ENCODE data around the gene LLPH.

The LLPH gene

DNA sequence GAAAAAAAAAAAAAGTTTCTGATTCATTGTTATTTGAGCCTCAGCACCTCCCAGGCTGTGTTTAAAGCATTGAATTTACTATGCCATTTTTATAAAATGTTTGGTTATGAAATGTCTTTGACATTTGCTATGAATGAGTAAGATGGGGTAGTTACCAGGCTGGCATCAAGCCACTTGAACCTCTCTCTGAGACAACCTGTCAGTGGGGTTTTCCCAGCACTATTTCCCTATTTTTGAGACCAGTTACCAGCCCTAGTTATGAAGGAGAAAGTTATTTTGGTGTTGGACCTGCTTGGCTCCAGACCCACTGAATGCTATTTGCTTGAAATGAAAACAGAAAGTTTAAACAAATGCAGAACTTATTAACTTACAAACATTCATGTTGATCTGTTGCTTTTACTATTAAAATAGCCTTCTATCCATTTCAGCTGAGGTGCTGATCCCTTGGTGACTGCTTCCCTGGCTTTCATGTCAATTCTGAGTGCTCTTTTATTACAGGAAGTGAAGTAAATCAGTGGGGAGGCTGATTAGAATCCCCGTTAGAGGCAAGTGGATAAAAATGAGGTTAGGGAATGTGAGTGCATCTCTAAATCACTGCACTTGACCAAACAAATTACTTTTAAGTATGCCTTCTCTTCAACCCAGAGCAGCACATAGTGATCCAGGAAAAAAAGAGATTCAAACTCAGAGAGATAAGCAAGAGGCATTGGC lies 37.8 kb downstream of the LLPH start:
- no peak for DNase-seq (ENCODE audit: low read depth, low spot score)

DNA sequence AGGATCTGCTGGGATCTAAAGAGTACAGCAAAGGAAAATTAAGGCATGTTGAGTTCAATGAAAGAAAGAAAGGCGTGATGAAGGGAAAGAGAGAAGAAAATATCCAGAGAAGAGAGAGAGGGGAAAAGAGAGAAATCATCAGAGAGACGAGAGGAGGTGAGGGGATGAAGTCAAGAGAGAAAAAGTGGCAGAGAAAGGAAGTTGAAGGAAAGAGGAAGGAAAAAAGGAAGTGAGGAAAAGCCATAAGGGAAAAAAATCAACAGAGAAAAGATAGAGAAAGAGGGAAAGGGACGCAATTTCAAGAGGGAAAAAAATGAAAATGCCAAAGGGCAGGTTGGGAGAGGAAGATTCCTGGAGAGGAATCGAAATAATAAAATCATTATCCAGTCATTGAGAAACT lies 40.4 kb downstream of the LLPH start:
- no peak for DNase-seq (ENCODE audit: low read depth, low spot score)

DNA sequence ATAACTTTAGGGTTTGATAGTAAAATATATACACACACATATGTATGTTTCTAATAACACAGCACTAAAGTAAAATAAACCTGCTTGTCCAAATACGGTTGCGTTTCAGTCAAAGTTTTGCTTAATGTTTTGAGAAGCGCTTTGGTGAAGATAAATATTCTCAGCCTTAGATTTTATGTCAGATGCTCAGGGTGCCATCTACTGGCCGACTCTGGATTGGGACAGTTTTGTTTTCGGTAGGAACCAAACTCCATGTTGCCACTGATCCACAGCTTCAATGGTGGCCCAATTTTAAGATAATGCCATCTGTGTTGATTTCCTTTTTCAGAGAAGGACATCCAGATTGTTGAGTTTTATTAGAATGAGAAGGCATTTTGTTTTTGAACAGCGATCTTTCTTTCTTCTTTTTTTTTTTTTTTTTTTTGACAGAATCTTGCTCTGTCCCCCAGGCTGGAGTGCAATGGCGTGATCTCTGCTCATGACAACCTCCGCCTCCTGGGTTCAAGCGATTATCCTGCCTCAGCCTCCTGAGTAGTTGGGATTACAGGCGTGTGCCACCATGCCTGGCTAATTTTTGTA lies 43.1 kb downstream of the LLPH start:
- DNase-seq (ENCODE audit: low read depth, low spot score): peak; percentile 67

DNA sequence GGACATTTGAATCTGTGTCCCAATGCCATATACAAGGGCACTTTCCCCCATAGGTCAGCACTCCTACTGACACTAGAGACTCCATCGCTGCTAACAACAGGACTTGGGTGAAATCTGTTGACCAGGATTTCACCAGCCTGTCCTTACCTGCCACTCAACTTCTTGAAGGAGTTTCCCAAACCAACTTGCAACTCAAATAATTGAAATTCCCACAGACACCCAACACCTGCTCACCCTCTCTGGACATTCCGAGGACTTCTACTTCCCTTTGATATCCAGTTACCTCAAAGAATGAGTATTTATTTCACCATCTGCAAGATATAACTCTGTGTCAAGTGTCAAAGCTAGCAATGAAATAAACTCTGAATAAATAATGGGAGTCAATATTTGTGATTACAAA lies 44.6 kb downstream of the LLPH start:
- DNase-seq (ENCODE audit: low read depth, low spot score): no peak

DNA sequence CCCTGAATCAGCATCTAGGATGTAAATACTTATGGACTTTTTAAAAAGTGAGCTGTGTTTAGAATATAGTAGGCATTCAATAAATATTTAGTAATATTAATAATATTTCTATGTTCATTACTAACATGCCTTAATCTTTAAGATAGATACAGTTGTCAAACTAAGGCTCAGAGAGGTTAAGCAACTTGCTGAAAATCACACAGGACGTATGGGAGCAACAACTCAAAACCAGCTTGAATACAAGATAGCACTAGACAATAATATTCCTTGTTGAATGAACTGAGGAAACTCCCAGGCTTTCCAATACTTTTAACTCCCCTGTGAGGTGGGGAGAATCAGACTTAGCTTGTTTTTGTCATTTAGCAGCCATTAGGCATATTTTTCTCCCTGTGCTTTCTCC lies 45.3 kb downstream of the LLPH start:
- DNase-seq (ENCODE audit: low read depth, low spot score): no peak

DNA sequence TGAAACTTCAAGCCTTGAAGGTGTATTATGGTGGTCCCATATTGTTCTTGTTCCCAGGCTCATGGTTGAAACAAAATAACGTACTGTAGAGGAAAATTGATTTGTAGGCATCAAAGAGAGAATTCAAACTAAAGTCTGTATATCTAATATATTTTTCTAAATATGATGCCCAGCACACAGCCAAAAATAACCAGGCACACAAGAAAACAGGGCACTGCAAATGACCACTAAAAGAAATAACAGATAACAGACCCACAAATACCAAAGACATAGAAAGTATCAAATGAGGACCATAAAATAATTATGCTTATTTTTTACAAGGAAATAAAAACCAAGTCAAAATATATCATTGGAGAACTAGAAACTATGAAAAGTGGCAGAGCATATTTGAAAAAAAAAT lies 46.8 kb downstream of the LLPH start:
- no peak for DNase-seq (ENCODE audit: low read depth, low spot score)

DNA sequence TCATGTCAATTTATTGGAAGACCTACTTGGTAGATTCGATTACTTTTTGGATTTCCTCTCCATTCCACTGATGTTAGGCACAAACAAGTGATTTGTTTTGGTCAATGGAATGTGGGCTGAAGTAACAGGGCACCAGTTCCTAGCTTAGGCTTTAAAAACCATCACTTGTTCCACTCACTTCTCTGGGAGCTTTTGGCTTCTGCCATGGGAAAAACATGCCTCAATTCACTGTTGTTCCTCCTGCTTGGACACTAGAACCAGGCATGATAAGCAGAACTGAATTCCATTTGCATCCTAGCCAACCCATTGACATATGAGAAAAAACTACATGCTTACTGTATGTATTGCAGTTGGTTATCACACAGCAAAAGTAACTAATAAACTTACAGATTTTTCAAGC lies 47.8 kb downstream of the LLPH start:
- no peak for DNase-seq (ENCODE audit: low read depth, low spot score)

DNA sequence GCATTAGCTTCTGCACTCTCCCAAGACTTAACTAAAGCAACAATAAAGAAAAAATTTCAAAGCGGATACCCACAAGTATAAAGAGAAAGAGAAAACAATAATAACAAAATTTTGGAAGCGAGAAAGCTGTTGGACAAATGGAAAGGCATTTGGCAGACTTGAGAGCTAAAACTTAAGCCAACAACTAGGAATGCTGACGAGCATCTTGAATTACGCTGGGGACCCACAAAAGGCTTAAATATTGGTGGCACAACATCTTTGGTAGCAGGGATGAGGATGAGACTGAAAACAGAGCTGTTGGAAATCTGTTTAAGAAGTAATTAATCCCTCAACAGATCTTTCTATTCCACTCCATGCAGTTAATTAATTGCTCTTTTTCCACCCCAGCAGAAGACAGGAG lies 49.8 kb downstream of the LLPH start:
- DNase-seq (ENCODE audit: low read depth, low spot score): no peak

DNA sequence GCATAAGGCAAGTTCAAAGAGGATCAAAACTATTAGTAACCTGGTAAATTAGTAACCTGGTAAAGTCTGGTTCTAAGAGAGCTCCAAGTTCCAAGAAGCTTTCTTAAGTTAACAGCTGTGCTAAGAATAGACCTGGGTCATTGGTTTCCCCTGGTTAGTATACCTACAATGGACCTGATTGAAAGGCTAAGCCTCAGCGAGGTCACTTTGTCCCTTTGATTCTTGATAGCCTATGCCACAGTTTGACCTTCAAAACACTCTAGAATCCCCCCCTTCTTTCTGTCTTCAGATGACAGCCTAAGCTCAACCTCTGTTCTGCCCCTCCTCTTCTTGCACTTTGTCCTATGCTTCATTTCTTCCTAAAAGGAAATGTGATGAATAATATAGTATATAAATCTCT lies 53.0 kb downstream of the LLPH start:
- DNase-seq (ENCODE audit: low read depth, low spot score): no peak

DNA sequence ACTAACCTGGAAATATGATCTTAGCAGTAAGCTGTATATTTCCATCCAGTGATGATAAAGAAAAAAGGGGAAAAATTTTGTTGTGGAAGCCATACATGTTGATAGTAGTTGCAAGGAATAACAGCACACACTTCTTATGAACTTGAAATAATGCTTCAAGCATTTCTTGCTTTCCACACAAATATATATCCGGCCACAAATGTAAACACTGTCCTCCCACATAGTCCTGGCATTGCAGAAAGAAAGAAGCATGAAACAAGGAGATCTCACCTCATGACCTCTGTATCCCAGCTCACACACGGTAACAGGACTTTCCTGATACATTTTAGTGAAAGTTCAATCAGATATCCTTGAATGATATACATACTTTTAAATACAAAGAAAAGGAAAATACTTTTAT lies 56.0 kb downstream of the LLPH start:
- no peak for DNase-seq (ENCODE audit: low read depth, low spot score)

DNA sequence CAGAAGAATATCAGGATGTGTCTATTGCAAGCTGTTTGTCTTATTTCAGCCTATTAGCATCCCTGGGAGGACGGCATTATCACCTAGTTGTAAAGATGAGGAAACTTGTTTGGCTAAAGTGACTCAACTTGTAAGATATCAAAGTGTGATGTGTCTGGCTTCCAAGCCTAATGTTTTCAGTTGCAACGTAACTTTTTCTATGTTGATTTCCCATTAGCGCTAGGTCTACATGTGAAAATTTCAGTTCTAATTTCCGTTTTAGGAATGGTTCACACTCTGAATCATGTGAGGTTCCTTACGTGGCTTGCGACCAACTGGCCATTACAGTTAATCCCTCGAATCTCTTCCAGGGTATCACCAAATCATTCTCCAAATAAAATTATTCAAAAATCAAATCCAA lies 58.0 kb downstream of the LLPH start:
- DNase-seq (ENCODE audit: low read depth, low spot score): no peak

DNA sequence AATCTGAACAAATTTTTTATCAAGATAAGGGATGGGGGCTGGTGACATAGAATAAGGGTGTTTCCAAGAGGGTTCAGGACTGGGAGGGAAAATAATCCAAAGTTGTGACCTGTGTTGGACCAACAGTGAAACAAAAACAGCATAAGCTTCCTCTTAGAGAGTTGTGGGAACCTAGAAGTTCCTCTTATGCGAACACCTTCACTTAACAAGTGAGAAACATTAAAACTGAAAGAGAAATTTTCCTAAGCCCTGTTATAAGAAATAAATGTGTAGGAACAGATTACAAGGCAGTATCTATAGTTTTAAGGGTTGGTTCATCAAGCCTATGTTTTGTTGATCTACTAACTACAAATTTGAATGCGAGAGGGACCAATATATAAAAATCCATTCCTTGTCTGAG lies 58.4 kb downstream of the LLPH start:
- no peak for DNase-seq (ENCODE audit: low read depth, low spot score)

DNA sequence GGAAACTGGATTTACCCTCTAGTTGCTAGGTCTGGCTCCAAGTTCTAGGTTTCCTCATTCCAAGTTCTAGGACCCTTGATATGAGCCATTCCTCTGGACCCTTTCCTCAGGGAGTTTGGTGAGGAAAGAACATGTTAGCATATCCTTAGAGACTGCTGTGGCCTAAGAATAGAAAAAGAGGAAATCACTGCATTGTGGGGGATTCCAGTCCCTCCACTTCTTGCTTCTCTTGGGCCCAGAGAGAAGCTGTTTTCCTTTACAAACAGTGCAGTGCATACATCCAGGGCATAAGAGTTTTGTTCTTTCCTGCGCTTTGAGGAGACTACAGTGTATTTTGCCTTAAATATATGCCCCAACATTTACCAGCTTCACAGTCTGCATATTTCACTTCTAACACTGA lies 59.0 kb downstream of the LLPH start:
- no peak for DNase-seq (ENCODE audit: low read depth, low spot score)

DNA sequence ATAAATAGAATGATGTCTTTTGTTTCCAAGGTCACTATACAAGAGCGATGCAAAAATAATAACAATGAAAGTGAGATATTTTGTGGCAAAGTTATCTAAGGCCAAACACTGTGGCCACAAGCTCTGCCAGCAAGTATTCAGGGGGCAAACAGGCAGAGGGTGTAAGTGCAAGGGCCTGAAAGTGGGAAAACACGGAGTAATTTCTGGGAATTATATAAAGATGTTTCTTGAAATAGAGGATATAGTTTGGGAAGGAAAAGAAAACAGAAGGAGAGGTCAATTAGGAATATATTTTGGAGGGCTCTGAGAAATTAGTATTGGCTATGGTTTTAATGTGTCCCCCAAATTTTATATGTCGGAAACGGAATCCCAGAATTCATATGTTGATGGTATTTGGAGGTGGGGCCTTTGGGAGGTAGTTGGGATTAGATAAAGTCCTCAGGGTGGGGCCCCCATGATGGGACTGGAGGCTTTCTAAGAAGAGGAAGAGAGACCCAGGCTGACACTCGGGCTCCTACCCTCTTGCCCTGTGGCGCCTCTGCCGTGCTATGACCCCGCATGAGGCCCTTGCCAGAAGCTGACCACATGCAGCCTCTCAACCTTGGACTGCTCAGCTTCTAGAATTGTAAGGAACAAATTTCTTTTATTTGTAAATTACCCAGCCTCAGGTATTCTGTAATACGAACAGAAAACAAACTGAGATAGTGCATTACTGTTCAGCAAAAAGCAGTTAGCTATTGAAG lies 60.0 kb downstream of the LLPH start:
- DNase-seq (ENCODE audit: low read depth, low spot score): no peak

DNA sequence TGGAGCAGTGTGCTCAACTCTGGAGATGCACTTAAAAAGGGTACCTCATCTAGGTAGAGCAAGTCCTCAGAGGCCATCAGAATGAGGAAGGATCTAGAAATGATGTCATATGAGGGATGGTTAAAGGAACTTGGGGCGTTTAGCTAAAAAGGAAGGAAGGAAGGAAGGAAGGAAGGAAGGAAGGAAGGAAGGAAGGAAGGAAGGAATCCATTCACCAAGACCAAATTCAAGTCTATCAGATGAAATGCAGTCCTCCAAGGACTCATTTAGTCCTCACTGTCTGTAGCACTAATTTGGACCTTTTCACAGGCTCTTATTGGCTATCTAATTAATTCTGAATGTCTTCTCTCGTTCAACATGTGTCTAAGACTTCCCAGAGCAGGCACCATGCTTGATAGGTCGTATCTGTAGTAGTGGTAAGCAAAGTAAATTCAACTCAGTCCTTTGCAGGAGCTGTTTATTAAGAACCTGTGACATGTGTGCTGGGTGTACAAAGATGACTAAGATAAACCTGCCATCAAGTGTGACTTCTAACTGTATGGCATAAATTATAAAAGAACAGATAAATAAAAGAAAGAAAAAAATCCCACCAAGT lies 63.5 kb downstream of the LLPH start:
- no peak for DNase-seq (ENCODE audit: low read depth, low spot score)
